Activated naive CD8-positive, alpha-beta T cell treated with anti-CD3 and anti-CD28 coated beads for 36 hours (primary cell): Measurements from ENCODE around the gene POLD4. TPM values are rescaled to one million over a fixed set of nuclear protein-coding genes. Genes with fewer than 3 reads are reported as not detected.

ENCODE experiments used
- total RNA-seq, 2 experiments: library from RNA; stranded (reverse); gene quantifications; one replicate each; pipeline ENCODE4 v1.2.3, GENCODE V29; 2021

The POLD4 gene
- total RNA-seq, 2 experiments from 2014 or later = 28.5 to 28.6 TPM

Other genes starting within 250 kb of the POLD4 start
- gene KDM2A, start 234.3 kb downstream of the POLD4 start, total RNA-seq = 10 to 100 TPM; 77.4 to 80.9 TPM
- 100 to 1,000 TPM; 211 to 219 TPM for gene GRK2, start 87.1 kb downstream of the POLD4 start, total RNA-seq
- 10 to 100 TPM; 52.0 to 55.7 TPM for gene ANKRD13D, start 64.2 kb downstream of the POLD4 start, total RNA-seq
- 1 to 10 TPM; 4.6 to 4.7 TPM for gene SSH3, start 50.0 kb downstream of the POLD4 start, total RNA-seq
- gene CLCF1, start 20.1 kb upstream of the POLD4 start, total RNA-seq = under 1 TPM; 0.31 to 0.56 TPM
- 10 to 100 TPM; 31.2 to 33.7 TPM for gene RAD9A, start 38.4 kb upstream of the POLD4 start, total RNA-seq
- gene PPP1CA, start 48.3 kb upstream of the POLD4 start, total RNA-seq = 100 to 1,000 TPM; 262 to 269 TPM
- 100 to 1,000 TPM; 117 to 121 TPM for gene TBC1D10C, start 50.5 kb upstream of the POLD4 start, total RNA-seq
- gene CARNS1, start 62.1 kb upstream of the POLD4 start, total RNA-seq = 1 to 10 TPM; 3.1 to 3.7 TPM
- 10 to 100 TPM; 64.9 to 67.7 TPM for gene RPS6KB2, start 74.9 kb upstream of the POLD4 start, total RNA-seq
- 100 to 1,000 TPM; 110 to 117 TPM for gene PTPRCAP, start 84.1 kb upstream of the POLD4 start, total RNA-seq
- 100 to 1,000 TPM; 293 to 310 TPM for gene CORO1B, start 89.9 kb upstream of the POLD4 start, total RNA-seq
- not detected for gene GPR152, start 99.2 kb upstream of the POLD4 start, total RNA-seq
- gene CABP4, start 101.8 kb upstream of the POLD4 start, total RNA-seq = under 1 TPM; 0.27 to 0.28 TPM
- 10 to 100 TPM; 43.7 to 45.8 TPM for gene TMEM134, start 115.7 kb upstream of the POLD4 start, total RNA-seq
- gene AIP, start 129.5 kb upstream of the POLD4 start, total RNA-seq = 100 to 1,000 TPM; 107 to 112 TPM
- 10 to 100 TPM; 52.7 to 56.4 TPM for gene PITPNM1, start 151.8 kb upstream of the POLD4 start, total RNA-seq
- 10 to 100 TPM; 49.7 to 50.5 TPM for gene CDK2AP2, start 154.6 kb upstream of the POLD4 start, total RNA-seq
- not detected for gene CABP2, start 169.9 kb upstream of the POLD4 start, total RNA-seq
- gene GSTP1, start 230.3 kb upstream of the POLD4 start, total RNA-seq = 100 to 1,000 TPM; 452 to 465 TPM